ENCODE results near the gene PCMTD2.

Gene PCMTD2

DNA sequence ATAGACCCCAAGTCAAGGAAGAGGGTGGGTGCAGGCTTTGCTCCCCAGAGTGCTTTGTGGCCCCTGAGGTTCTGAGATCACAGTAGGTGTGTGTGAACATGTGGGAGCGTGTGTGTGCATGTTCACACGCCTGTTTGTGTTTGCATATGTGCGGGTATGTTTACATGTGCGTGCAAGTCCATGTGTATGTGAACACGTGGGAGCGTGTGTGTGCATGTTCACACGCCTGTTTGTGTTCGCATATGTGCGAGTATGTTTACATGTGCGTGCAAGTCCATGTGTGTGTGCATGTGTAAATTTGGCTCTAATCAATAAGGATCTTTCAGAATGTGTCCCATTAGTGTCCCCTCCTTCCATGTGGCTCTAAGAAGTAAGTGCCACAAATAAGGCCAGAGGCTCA is 41.4 kb upstream of the PCMTD2 start:
- no peak overlapping the region for H3K9ac ChIP-seq (ENCODE audit: insufficient read length)
- no peak overlapping the region for H3K27ac ChIP-seq
- H3K4me3 ChIP-seq, result no peak overlapping the region
- H3K9me3 ChIP-seq (ENCODE audit: low read depth, low read length), result no peaks in the 10 kb centered on the region
- no peak for TF ChIP-seq FOXP2 (optimal IDR thresholded peaks at IDR 0.05; ENCODE audit: control extremely low read depth, extremely low read length, insufficient read depth)
- no peak for TF ChIP-seq POLR2AphosphoS5 (IDR thresholded peaks at IDR 0.05; ENCODE audit: borderline replicate concordance, low read depth, low read length)
- no peak for TF ChIP-seq EZH2 (IDR thresholded peaks at IDR 0.05)
- no peaks in the 10 kb centered on the region for H3K36me3 ChIP-seq (ENCODE audit: insufficient read depth, low read length)
- no peak for DNase-seq (ENCODE audit: low read depth, low spot score)

GRCh38 chr20:64214952-64215351 is 40.6 kb upstream of the PCMTD2 start:
- Histone ChIP-seq H3K9me3 (ENCODE audit: low read depth, low read length) (no peaks in the 10 kb centered on the region), H3K9ac (ENCODE audit: insufficient read length) (no peak overlapping the region), H3K36me3 (ENCODE audit: insufficient read depth, low read length) (no peaks in the 10 kb centered on the region), H3K27ac (no peak overlapping the region), H3K4me3 (no peak overlapping the region)
- no peak for TF ChIP-seq EZH2 (IDR thresholded peaks at IDR 0.05)
- TF ChIP-seq FOXP2 (optimal IDR thresholded peaks at IDR 0.05; ENCODE audit: control extremely low read depth, extremely low read length, insufficient read depth), result no peak
- TF ChIP-seq POLR2AphosphoS5 (IDR thresholded peaks at IDR 0.05; ENCODE audit: borderline replicate concordance, low read depth, low read length), result no peak
- no peak for DNase-seq (ENCODE audit: low read depth, low spot score)

DNA sequence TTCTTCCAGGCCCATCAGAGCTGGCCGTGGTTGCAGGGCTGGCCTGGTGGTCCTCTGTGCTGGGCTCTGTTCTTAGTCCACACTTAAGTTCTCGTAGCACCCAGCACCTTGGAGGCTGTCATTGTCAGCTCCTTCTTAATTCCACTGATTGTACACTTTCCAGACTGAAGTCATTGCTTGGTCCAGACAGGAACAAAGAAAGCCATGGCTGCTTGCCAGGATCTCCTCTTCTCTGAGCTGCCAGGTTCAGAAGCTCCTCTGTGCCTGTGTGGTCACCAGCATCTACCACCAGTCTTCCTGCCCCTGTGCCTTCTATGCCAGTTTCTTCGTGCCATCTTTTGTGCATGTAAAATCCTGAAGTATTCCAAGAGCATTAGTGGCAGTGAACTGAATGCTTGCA is 39.5 kb upstream of the PCMTD2 start:
- no peak overlapping the region for H3K27ac ChIP-seq
- H3K4me3 ChIP-seq, result no peak overlapping the region
- TF ChIP-seq EZH2 (IDR thresholded peaks at IDR 0.05) (no peak), FOXP2 (optimal IDR thresholded peaks at IDR 0.05; ENCODE audit: control extremely low read depth, extremely low read length, insufficient read depth) (no peak), POLR2AphosphoS5 (IDR thresholded peaks at IDR 0.05; ENCODE audit: borderline replicate concordance, low read depth, low read length) (no peak)
- no peak overlapping the region for H3K9ac ChIP-seq (ENCODE audit: insufficient read length)
- no peaks in the 10 kb centered on the region for H3K9me3 ChIP-seq (ENCODE audit: low read depth, low read length)
- H3K36me3 ChIP-seq (ENCODE audit: insufficient read depth, low read length), result no peaks in the 10 kb centered on the region
- no peak for DNase-seq (ENCODE audit: low read depth, low spot score)

DNA sequence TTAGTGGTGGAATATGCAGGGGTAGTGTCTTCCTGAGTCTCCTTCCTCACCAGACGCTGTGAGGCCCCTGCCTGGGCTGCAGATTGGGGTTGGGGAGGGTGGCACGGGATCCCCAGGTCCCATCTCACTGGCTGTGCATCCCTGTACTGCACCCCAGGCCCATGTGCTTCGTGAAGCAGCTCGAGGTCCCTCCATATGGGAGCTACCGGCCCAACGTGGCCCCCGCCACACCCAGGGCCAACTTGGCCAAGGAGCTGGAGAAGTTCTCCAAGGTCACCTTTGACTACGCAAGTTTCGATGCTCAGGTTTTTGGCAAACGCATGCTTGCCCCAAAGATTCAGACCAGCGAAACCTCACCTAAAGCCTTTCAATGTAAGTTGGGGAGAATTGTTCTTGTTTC is 38.6 kb upstream of the PCMTD2 start:
- no peak overlapping the region for H3K4me3 ChIP-seq
- H3K36me3 ChIP-seq (ENCODE audit: insufficient read depth, low read length), result no peaks in the 10 kb centered on the region
- H3K27ac ChIP-seq, result no peak overlapping the region
- no peaks in the 10 kb centered on the region for H3K9me3 ChIP-seq (ENCODE audit: low read depth, low read length)
- H3K9ac ChIP-seq (ENCODE audit: insufficient read length), result no peak overlapping the region
- TF ChIP-seq POLR2AphosphoS5 (IDR thresholded peaks at IDR 0.05; ENCODE audit: borderline replicate concordance, low read depth, low read length) (no peak), EZH2 (IDR thresholded peaks at IDR 0.05) (no peak), FOXP2 (optimal IDR thresholded peaks at IDR 0.05; ENCODE audit: control extremely low read depth, extremely low read length, insufficient read depth) (no peak)
- DNase-seq (ENCODE audit: low read depth, low spot score), result no peak

DNA sequence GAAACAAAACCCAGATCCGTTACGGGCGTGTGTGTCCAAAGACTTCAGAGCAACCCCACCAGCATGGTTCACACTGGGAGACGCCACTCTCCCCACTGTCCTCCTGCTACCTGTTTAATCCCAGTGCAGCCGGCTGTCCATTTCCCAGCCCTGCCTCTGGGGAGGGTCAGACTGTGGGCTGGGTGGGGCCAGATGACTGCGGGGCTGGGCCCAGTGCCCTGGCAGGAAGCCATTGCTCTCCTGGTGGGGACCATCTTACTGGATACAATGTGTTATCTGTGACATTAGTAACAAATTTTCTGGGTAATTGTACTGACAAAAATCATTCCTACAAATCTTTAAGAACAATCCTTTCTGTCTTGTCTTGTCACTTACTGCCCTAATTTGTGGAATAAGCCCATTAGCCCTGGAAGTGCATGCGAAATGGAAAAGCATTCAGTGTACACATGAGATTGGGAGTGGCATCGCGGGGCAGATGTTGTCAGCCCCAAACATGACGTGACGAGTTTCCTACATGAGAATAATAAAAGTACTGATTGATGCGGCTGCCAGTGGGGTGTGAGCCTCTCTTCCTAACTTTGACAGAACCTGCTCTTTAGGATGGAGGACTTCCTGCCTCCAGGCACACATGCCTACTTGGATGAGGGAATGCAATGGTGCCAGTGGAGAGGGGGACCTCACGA is 37.9 kb upstream of the PCMTD2 start:
- TF ChIP-seq FOXP2 (optimal IDR thresholded peaks at IDR 0.05; ENCODE audit: control extremely low read depth, extremely low read length, insufficient read depth) (no peak), POLR2AphosphoS5 (IDR thresholded peaks at IDR 0.05; ENCODE audit: borderline replicate concordance, low read depth, low read length) (no peak), EZH2 (IDR thresholded peaks at IDR 0.05) (no peak)
- no peak for DNase-seq (ENCODE audit: low read depth, low spot score)

GRCh38 chr20:64219202-64219601 is 36.3 kb upstream of the PCMTD2 start:
- no peak overlapping the region for H3K4me3 ChIP-seq
- H3K27ac ChIP-seq, result no peak overlapping the region
- DNase-seq (ENCODE audit: low read depth, low spot score), result no peak
- no peak overlapping the region for H3K9ac ChIP-seq (ENCODE audit: insufficient read length)
- no peaks in the 10 kb centered on the region for H3K36me3 ChIP-seq (ENCODE audit: insufficient read depth, low read length)
- no peak for TF ChIP-seq FOXP2 (optimal IDR thresholded peaks at IDR 0.05; ENCODE audit: control extremely low read depth, extremely low read length, insufficient read depth)
- no peaks in the 10 kb centered on the region for H3K9me3 ChIP-seq (ENCODE audit: low read depth, low read length)

More for the DNA sequence above, 37.9 kb upstream of the PCMTD2 start:
- Histone ChIP-seq H3K9ac (ENCODE audit: insufficient read length) (no peak overlapping the region), H3K4me3 (no peak overlapping the region), H3K36me3 (ENCODE audit: insufficient read depth, low read length) (no peaks in the 10 kb centered on the region), H3K9me3 (ENCODE audit: low read depth, low read length) (no peaks in the 10 kb centered on the region), H3K27ac (no peak overlapping the region)

DNA sequence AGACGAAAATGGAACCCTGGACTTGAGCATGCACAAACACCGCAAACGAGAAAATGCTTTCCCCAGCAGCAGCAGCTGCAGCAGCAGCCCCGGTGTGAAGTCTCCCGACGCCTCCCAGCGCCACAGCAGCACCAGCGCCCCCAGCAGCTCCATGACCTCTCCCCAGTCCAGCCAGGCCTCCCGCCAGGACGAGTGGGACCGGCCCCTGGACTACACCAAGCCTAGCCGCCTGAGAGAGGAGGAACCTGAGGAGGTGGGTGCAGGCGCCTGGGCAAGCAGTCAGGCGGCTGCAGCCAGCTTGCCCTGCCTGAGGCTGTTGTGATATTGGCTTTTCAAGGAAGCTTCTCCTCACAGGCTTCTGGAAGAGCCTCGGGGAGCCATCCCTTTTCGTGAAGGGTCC is 35.8 kb upstream of the PCMTD2 start:
- H3K4me3 ChIP-seq, result no peak overlapping the region
- TF ChIP-seq FOXP2 (optimal IDR thresholded peaks at IDR 0.05; ENCODE audit: control extremely low read depth, extremely low read length, insufficient read depth) (no peak), EZH2 (IDR thresholded peaks at IDR 0.05) (no peak), POLR2AphosphoS5 (IDR thresholded peaks at IDR 0.05; ENCODE audit: borderline replicate concordance, low read depth, low read length) (no peak)
- no peak overlapping the region for H3K9ac ChIP-seq (ENCODE audit: insufficient read length)
- H3K36me3 ChIP-seq (ENCODE audit: insufficient read depth, low read length), result no peaks in the 10 kb centered on the region
- no peak overlapping the region for H3K27ac ChIP-seq
- DNase-seq (ENCODE audit: low read depth, low spot score), result no peak
- H3K9me3 ChIP-seq (ENCODE audit: low read depth, low read length), result no peaks in the 10 kb centered on the region

- Histone ChIP-seq H3K9ac (ENCODE audit: insufficient read length) (no peak overlapping the region), H3K4me3 (no peak overlapping the region), H3K36me3 (ENCODE audit: insufficient read depth, low read length) (no peaks in the 10 kb centered on the region), H3K27ac (no peak overlapping the region), H3K9me3 (ENCODE audit: low read depth, low read length) (no peaks in the 10 kb centered on the region)
- TF ChIP-seq POLR2AphosphoS5 (IDR thresholded peaks at IDR 0.05; ENCODE audit: borderline replicate concordance, low read depth, low read length) (no peak), EZH2 (IDR thresholded peaks at IDR 0.05) (no peak), FOXP2 (optimal IDR thresholded peaks at IDR 0.05; ENCODE audit: control extremely low read depth, extremely low read length, insufficient read depth) (no peak)
- no peak for DNase-seq (ENCODE audit: low read depth, low spot score)
Observed at GRCh38 chr20:64220420-64220819, 35.1 kb upstream of the PCMTD2 start.

Data from SK-N-MC (cell line).